Common myeloid progenitor, CD34-positive (primary cell): ENCODE results near the gene C2orf72.

Source experiments
- CTCF ChIA-PET: fragments of 350-600 bp; sonication (Branson Sonifier 250); formaldehyde crosslinking; loops from one replicate; lab custom pipeline; 2021; ENCODE audit warnings: antibody characterized with exemption; lab: Charles Lee
- POLR2A ChIA-PET: fragments of 350-600 bp; sonication (Branson Sonifier 250); formaldehyde crosslinking; loops from one replicate; lab custom pipeline; 2021; ENCODE audit warnings: antibody characterized with exemption; lab: Charles Lee
- DNase-seq, 3 donors: peaks; one replicate each; pipeline versions ENCODE4 v3.0.0 to v3.0.0-alpha.2; 2013
- H3K27ac ChIP-seq, 2 experiments: 1 replicate in 1 of 2; 2 replicates in 1 of 2; pipeline ENCODE4 v1.7.0; 2013; ENCODE audit warnings: inconsistent platforms in 2 of 2, low read length in 2 of 2, mild to moderate bottlenecking in 2 of 2, low read depth in 1 of 2, moderate library complexity in 1 of 2; ENCODE audit not compliant: severe bottlenecking in 2 of 2, insufficient read depth in 1 of 2, poor library complexity in 1 of 2
- H3K27me3 ChIP-seq, 5 experiments: replicated peaks in 2 of 5; 1 replicate in 3 of 5; 2 replicates in 2 of 5; pipeline versions ENCODE4 v1.6.1 to v1.7.0; 2013; ENCODE audit warnings: low read length in 4 of 5, mild to moderate bottlenecking in 2 of 5, moderate library complexity in 2 of 5, inconsistent platforms in 1 of 5; ENCODE audit not compliant: insufficient read depth in 5 of 5, control insufficient read depth in 4 of 5
- H3K36me3 ChIP-seq, 4 experiments: 1 replicate in 2 of 4; 2 replicates in 2 of 4; pipeline versions ENCODE4 v1.6.1 to v1.7.0; 2013; ENCODE audit warnings: low read length in 3 of 4, control low read depth in 1 of 4, mild to moderate bottlenecking in 1 of 4; ENCODE audit not compliant: control insufficient read depth in 4 of 4, insufficient read depth in 4 of 4
- H3K4me1 ChIP-seq, 4 experiments: 1 replicate in 3 of 4; 2 replicates in 1 of 4; pipeline versions ENCODE4 v1.6.1 to v1.7.1; 2013; ENCODE audit warnings: low read length in 3 of 4, mild to moderate bottlenecking in 3 of 4, control low read depth in 1 of 4, inconsistent platforms in 1 of 4, moderate library complexity in 1 of 4; ENCODE audit not compliant: control insufficient read depth in 4 of 4, insufficient read depth in 4 of 4; ENCODE audit errors: control extremely low read depth in 1 of 4
- H3K4me3 ChIP-seq, 7 experiments: 1 replicate in 4 of 7; 2 replicates in 3 of 7; pipeline versions ENCODE4 v1.5.1 to v1.7.0; 2013; ENCODE audit warnings: mild to moderate bottlenecking in 7 of 7, low read length in 6 of 7, moderate library complexity in 6 of 7, inconsistent platforms in 2 of 7, low read depth in 2 of 7, control low read depth in 1 of 7; ENCODE audit not compliant: insufficient read depth in 4 of 7, control insufficient read depth in 1 of 7; ENCODE audit errors: extremely low read depth in 1 of 7
- H3K9me3 ChIP-seq, 5 experiments: 1 replicate in 4 of 5; 2 replicates in 1 of 5; pipeline versions ENCODE4 v1.6.1 to v1.7.1; 2013; ENCODE audit warnings: low read length in 4 of 5, mild to moderate bottlenecking in 2 of 5, inconsistent platforms in 1 of 5, low read depth in 1 of 5, moderate library complexity in 1 of 5; ENCODE audit not compliant: control insufficient read depth in 4 of 5, insufficient read depth in 2 of 5; ENCODE audit errors: control extremely low read depth in 1 of 5
- WGBS: methylation state at CpG from one replicate; pipeline ENCODE4 v1.1.5; 2013; ENCODE audit not compliant: insufficient coverage; 5-methylcytosine and 5-hydroxymethylcytosine counted together

Gene C2orf72

GRCh38 chr2:231038483-231039293 lies 1.4 kb downstream of the C2orf72 start:
- 20% methylated on average over 14 of the region's 21 CpGs for WGBS
- ChIA-PET CTCF (interaction anchor here (0.9 to 3.3 kb wide), 2 partner anchors 11 to 14 kb away, joined by 3 to 18 read pairs; no protein-coding TSS in a partner anchor), POLR2A (interaction anchor here (0.5 to 0.6 kb wide), 2 partner anchors 17 to 386 kb away, joined by 3 to 4 read pairs; no protein-coding TSS in a partner anchor)
- H3K27ac ChIP-seq, result no peak overlapping the region
- DNase-seq, result no peak
- peak overlapping the region in 2 of 7 experiments; percentile 39 to 40 for H3K4me3 ChIP-seq
- no peaks in the 10 kb centered on the region for H3K9me3 ChIP-seq
- peaks cover 0 to 22% (median 11%) of the 10 kb centered on the region in 4 experiments for H3K4me1 ChIP-seq
- H3K27me3 ChIP-seq, result peaks cover 9 to 61% (median 37%) of the 10 kb centered on the region in 5 experiments
- no peaks in the 10 kb centered on the region for H3K36me3 ChIP-seq

DNA sequence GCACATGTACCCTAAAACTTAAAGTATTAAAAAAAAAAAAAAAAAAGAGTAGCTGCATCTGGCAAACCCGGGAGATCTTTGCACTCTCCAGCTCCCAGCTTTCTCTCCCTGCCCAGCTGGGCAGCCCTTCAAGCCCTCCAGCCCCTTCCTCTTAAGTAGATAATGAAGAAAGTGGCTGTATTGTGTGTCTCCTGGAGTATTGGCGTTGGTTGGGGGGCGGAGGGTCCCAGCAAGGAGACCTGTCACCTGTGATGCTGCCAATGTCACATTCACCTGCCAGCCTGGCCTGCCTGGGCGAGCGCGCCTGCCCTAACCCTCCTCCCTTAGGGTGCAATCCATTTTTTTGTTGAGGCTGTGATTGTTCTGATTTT lies 2.0 kb downstream of the C2orf72 start:
- no CpG with 5 or more reads among the region's 6 CpGs for WGBS
- Histone ChIP-seq H3K9me3 (no peaks in the 10 kb centered on the region), H3K27me3 (peaks cover 9 to 61% (median 37%) of the 10 kb centered on the region in 5 experiments), H3K4me3 (no peak overlapping the region), H3K36me3 (no peaks in the 10 kb centered on the region), H3K4me1 (peaks cover 0 to 16% (median 8%) of the 10 kb centered on the region in 4 experiments), H3K27ac (no peak overlapping the region)
- ChIA-PET POLR2A (interaction anchor here (0.6 kb wide), 1 partner anchor 387 kb away, joined by 4 read pairs; no protein-coding TSS in a partner anchor), CTCF (interaction anchor here (3.3 kb wide), 1 partner anchor 13 kb away, joined by 18 read pairs; no protein-coding TSS in a partner anchor)
- DNase-seq, result no peak

GRCh38 chr2:231039821-231040364 lies 2.6 kb downstream of the C2orf72 start:
- no peaks in the 10 kb centered on the region for H3K9me3 ChIP-seq
- H3K4me1 ChIP-seq, result peaks cover 0 to 10% (median 4%) of the 10 kb centered on the region in 4 experiments
- WGBS, result 77% methylated on average over 5 of the region's 8 CpGs
- POLR2A ChIA-PET, result interaction anchor here (0.6 kb wide), 1 partner anchor 387 kb away, joined by 4 read pairs; no protein-coding TSS in a partner anchor
- H3K27ac ChIP-seq, result no peak overlapping the region
- H3K27me3 ChIP-seq, result peaks cover 9 to 61% (median 37%) of the 10 kb centered on the region in 5 experiments
- no peaks in the 10 kb centered on the region for H3K36me3 ChIP-seq
- CTCF ChIA-PET, result interaction anchor here (1.0 to 3.3 kb wide), 3 partner anchors 8 to 13 kb away, joined by 3 to 18 read pairs (median 3); no protein-coding TSS in a partner anchor
- peak in 1 of 3 donors; percentile 30 for DNase-seq
- no peak overlapping the region for H3K4me3 ChIP-seq

DNA sequence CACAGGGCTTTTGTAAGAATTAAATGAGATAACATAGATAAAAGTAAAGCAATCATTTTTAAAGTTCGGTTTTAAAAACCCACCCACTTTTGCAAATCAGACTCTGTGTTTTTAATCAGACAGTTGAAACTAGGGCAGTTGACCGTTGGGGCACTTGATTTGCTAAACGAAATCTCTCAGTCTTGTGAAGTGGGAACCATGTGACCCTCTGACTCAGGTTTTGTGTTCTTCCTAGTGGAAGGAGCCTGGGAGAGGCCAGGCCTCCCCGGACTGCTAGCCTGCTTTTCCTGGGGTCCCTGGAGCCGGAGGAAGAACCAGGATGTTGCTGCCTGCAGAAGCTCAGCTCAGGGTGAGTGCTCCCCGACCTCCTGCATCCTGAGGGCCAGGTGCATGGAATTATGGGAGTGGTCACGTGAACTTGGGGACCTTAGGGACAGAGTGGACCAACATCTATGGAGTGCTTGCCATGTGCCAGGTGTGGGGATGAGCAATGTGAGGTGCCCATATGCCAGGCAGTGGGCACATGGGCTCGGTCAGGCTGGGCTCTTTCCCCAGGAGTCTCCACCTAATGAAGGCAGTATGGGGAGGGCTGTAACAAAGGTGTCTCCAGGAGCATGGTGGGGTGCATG lies 3.9 kb downstream of the C2orf72 start:
- CTCF ChIA-PET, result interaction anchor here (3.3 kb wide), 1 partner anchor 11 kb away, joined by 18 read pairs; no protein-coding TSS in a partner anchor
- no peaks in the 10 kb centered on the region for H3K36me3 ChIP-seq

GRCh38 chr2:231043796-231044195 lies 6.5 kb downstream of the C2orf72 start:
- POLR2A ChIA-PET, result no interaction called here
- DNase-seq, result no peak
- H3K4me3 ChIP-seq, result no peak overlapping the region
- CTCF ChIA-PET, result interaction anchor here (1.0 to 3.0 kb wide), 3 partner anchors 9 to 55 kb away, joined by 3 to 18 read pairs (median 4); no protein-coding TSS in a partner anchor
- H3K36me3 ChIP-seq, result no peaks in the 10 kb centered on the region
- WGBS, result 100% methylated on average over 1 of the region's 4 CpGs
- H3K27ac ChIP-seq, result no peak overlapping the region
- no peaks in the 10 kb centered on the region for H3K9me3 ChIP-seq
- H3K4me1 ChIP-seq, result no peaks in the 10 kb centered on the region
- peaks cover 9 to 44% (median 29%) of the 10 kb centered on the region in 5 experiments for H3K27me3 ChIP-seq

More for the DNA sequence above, 3.9 kb downstream of the C2orf72 start:
- Histone ChIP-seq H3K9me3 (no peaks in the 10 kb centered on the region), H3K27ac (no peak overlapping the region), H3K4me3 (no peak overlapping the region), H3K4me1 (peaks cover 0 to 10% (median 4%) of the 10 kb centered on the region in 4 experiments), H3K27me3 (peaks cover 9 to 57% (median 33%) of the 10 kb centered on the region in 5 experiments)
- no peak for DNase-seq
- POLR2A ChIA-PET, result no interaction called here
- 86% methylated on average over 8 of the region's 8 CpGs for WGBS

GRCh38 chr2:231046916-231047273 lies 9.6 kb downstream of the C2orf72 start:
- CTCF ChIA-PET, result interaction anchor here (0.5 kb wide), 1 partner anchor 344 kb away, joined by 4 read pairs; no protein-coding TSS in a partner anchor
- no peak for DNase-seq
- WGBS, result 93% methylated on average over 5 of the region's 5 CpGs
- H3K9me3 ChIP-seq, result no peaks in the 10 kb centered on the region
- no peak overlapping the region for H3K27ac ChIP-seq
- no peaks in the 10 kb centered on the region for H3K36me3 ChIP-seq
- no peak overlapping the region for H3K4me3 ChIP-seq
- H3K4me1 ChIP-seq, result no peaks in the 10 kb centered on the region
- POLR2A ChIA-PET, result no interaction called here
- H3K27me3 ChIP-seq, result peaks cover 0 to 26% (median 15%) of the 10 kb centered on the region in 5 experiments
